Hepatocyte (in vitro differentiated cells): Measurements from ENCODE around the gene STOML2.

Experiments
- EZH2 ChIP-seq: fragments of 200-600 bp; sonication (generic); IDR thresholded peaks from 2 replicates; pipeline ENCODE4 v1.6.1; 2016; ENCODE audit warnings: antibody characterized with exemption, mild to moderate bottlenecking, borderline replicate concordance
- EZH2phosphoT487 ChIP-seq: fragments of 200-600 bp; sonication (generic); IDR thresholded peaks from one replicate; pipeline ENCODE4 v1.6.1; 2018; ENCODE audit warnings: antibody characterized with exemption, mild to moderate bottlenecking, low read depth, moderate library complexity; ENCODE audit not compliant: unreplicated experiment, severe bottlenecking
- TF ChIP-seq, protein P1 (sequence below): fragments of 200-600 bp; sonication (generic); IDR thresholded peaks from 2 replicates; pipeline ENCODE4 v1.5.1; 2016; ENCODE audit warnings: antibody characterized with exemption, mild to moderate bottlenecking; ENCODE audit not compliant: poor library complexity

DNA sequence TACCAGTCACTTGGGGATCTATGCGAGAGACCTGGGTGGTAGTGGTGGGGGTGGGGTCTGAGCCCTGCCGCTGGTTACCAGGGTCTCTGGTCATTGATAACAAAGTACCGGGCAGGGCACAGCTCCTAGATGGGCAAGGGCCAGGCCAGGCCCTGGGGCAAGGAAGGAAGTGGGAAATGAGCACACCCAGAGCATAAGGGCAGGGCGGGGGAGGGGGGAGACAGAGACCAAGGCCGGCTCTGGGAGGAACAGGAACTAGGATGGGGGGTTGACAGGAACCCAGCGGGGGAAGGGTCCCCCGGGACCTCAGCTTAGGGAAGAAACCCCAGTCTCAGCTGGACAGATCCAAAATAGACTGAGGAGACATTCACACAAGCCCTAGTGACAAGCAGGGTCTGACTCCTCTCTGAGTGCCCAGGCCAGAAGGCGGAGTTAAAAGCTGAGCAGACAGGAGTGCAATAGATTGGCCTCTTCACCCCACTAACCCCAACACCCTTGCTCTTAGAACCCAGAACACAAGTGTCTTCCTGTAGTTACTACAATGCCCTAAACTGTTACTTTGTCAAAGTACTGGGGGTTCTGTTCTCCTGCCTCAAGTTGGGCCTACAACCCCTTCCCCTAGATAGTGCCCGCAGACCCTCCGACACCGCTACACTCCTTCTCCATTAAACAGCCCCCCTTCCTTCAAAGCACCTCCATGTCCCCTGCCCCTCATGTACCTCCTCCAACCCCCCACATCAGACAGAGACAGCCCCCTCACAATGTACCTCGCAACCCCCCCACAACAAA is 12.1 kb upstream of the STOML2 start:
- TF ChIP-seq EZH2phosphoT487 (no peak), EZH2 (no peak)
- TF ChIP-seq, protein P1, sequence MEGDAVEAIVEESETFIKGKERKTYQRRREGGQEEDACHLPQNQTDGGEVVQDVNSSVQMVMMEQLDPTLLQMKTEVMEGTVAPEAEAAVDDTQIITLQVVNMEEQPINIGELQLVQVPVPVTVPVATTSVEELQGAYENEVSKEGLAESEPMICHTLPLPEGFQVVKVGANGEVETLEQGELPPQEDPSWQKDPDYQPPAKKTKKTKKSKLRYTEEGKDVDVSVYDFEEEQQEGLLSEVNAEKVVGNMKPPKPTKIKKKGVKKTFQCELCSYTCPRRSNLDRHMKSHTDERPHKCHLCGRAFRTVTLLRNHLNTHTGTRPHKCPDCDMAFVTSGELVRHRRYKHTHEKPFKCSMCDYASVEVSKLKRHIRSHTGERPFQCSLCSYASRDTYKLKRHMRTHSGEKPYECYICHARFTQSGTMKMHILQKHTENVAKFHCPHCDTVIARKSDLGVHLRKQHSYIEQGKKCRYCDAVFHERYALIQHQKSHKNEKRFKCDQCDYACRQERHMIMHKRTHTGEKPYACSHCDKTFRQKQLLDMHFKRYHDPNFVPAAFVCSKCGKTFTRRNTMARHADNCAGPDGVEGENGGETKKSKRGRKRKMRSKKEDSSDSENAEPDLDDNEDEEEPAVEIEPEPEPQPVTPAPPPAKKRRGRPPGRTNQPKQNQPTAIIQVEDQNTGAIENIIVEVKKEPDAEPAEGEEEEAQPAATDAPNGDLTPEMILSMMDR, result no peak
